Activated CD8-positive, alpha-beta memory T cell treated with anti-CD3 and anti-CD28 coated beads, Interleukin-2, amount 10 ng/mL, durations not matched to agents 7 days and 5 days (primary cell): ENCODE data around the gene DNAH10. TPM values are rescaled to one million over a fixed set of nuclear protein-coding genes. Genes with fewer than 3 reads are reported as not detected.
"Not testable (repeated sequence)": the region's sequence is repeated elsewhere in the genome, so short reads cannot be mapped to it uniquely, and the experiment has no call there.

Source experiments
- ATAC-seq: fragments of 150-1000 bp; cut with Tn5 transposase; one replicate; pipeline ENCODE4 v1.10.0; 2021; ENCODE audit warnings: moderate library complexity
- CTCF ChIA-PET: fragments of 350-600 bp; sonication (Branson Sonifier 250); formaldehyde crosslinking; loops from one replicate; lab custom pipeline; 2021; ENCODE audit warnings: antibody characterized with exemption; lab: Charles Lee
- DNase-seq: peaks from one replicate; pipeline ENCODE4 v3.0.0-alpha.2; 2020
- H3K27ac Mint-ChIP-seq: one replicate; pipeline ENCODE4 v1.8.0; 2021; ENCODE audit warnings: mild to moderate bottlenecking, mixed read lengths
- H3K27me3 Mint-ChIP-seq: one replicate; pipeline ENCODE4 v1.8.0; 2021; ENCODE audit warnings: mixed read lengths
- H3K36me3 Mint-ChIP-seq: one replicate; pipeline ENCODE4 v1.8.0; 2021; ENCODE audit warnings: mild to moderate bottlenecking, mixed read lengths
- H3K4me1 Mint-ChIP-seq: one replicate; pipeline ENCODE4 v1.8.0; 2021; ENCODE audit warnings: mixed read lengths
- H3K4me3 Mint-ChIP-seq: one replicate; pipeline ENCODE4 v1.8.0; 2021; ENCODE audit warnings: mild to moderate bottlenecking, moderate library complexity, mixed read lengths
- H3K9me3 Mint-ChIP-seq: one replicate; pipeline ENCODE4 v1.8.0; 2022; ENCODE audit warnings: low read depth, mixed read lengths
- total RNA-seq, 2 experiments: library from RNA; stranded (reverse); gene quantifications; one replicate each; pipeline ENCODE4 v1.2.3, GENCODE V29; 2021

Gene DNAH10
- total RNA-seq, 2 experiments from 2014 or later = 0.05 to 0.76 TPM

GRCh38 chr12:123903301-123904065 lies 141.4 kb downstream of the DNAH10 start:
- no peak for DNase-seq
- Mint-ChIP-seq H3K4me3 (no peak overlapping the region), H3K27ac (no peak overlapping the region), H3K27me3 (peaks cover 4% of the 10 kb centered on the region), H3K36me3 (no peaks in the 10 kb centered on the region), H3K4me1 (peaks cover 7% of the 10 kb centered on the region), H3K9me3 (no peaks in the 10 kb centered on the region)
- CTCF ChIA-PET = interaction anchor here (1.0 to 3.7 kb wide), 4 partner anchors 69 to 129 kb away, joined by 3 to 56 read pairs (median 17); partner anchors contain the start of genes CCDC92 and ZNF664
- no peak for ATAC-seq

- Mint-ChIP-seq H3K27ac (no peak overlapping the region), H3K4me3 (no peak overlapping the region), H3K36me3 (no peaks in the 10 kb centered on the region), H3K9me3 (no peaks in the 10 kb centered on the region), H3K4me1 (peaks cover 7% of the 10 kb centered on the region), H3K27me3 (peaks cover 4% of the 10 kb centered on the region)
- ATAC-seq (peak; percentile 38), DNase-seq (peak; percentile 76)
- CTCF ChIA-PET = interaction anchor here (0.7 to 3.7 kb wide), 26 partner anchors 9 to 130 kb away, joined by 3 to 56 read pairs (median 4); partner anchors contain the start of genes CCDC92 and ZNF664
These were observed 143.3 kb downstream of the DNAH10 start for GRCh38 chr12:123905319-123905925.

- DNase-seq (no peak), ATAC-seq (no peak)
- H3K27me3 Mint-ChIP-seq = no peaks in the 10 kb centered on the region
- CTCF ChIA-PET = interaction anchor here (1.4 to 3.7 kb wide), 3 partner anchors 57 to 79 kb away, joined by 6 to 56 read pairs (median 10); no protein-coding TSS in a partner anchor
- no peaks in the 10 kb centered on the region for H3K9me3 Mint-ChIP-seq
- no peaks in the 10 kb centered on the region for H3K36me3 Mint-ChIP-seq
- H3K27ac Mint-ChIP-seq = no peak overlapping the region
- no peak overlapping the region for H3K4me3 Mint-ChIP-seq
- peaks cover 2% of the 10 kb centered on the region for H3K4me1 Mint-ChIP-seq
These were observed 144.8 kb downstream of the DNAH10 start for GRCh38 chr12:123906711-123907420.

GRCh38 chr12:123907726-123908476 lies 145.8 kb downstream of the DNAH10 start:
- ATAC-seq (no peak), DNase-seq (no peak)
- Mint-ChIP-seq H3K4me3 (no peak overlapping the region), H3K4me1 (peaks cover 2% of the 10 kb centered on the region), H3K36me3 (no peaks in the 10 kb centered on the region), H3K27me3 (no peaks in the 10 kb centered on the region), H3K9me3 (no peaks in the 10 kb centered on the region), H3K27ac (no peak overlapping the region)
- CTCF ChIA-PET = interaction anchor here (1.5 kb wide), 1 partner anchor 75 kb away, joined by 4 read pairs; no protein-coding TSS in a partner anchor

- H3K4me3 Mint-ChIP-seq = no peak overlapping the region
- no peak for DNase-seq
- H3K4me1 Mint-ChIP-seq = peaks cover 2% of the 10 kb centered on the region
- no peak overlapping the region for H3K27ac Mint-ChIP-seq
- H3K9me3 Mint-ChIP-seq = no peaks in the 10 kb centered on the region
- no peaks in the 10 kb centered on the region for H3K36me3 Mint-ChIP-seq
- CTCF ChIA-PET = interaction anchor here (1.2 to 1.5 kb wide), 2 partner anchors 74 to 123 kb away, joined by 3 to 4 read pairs; no protein-coding TSS in a partner anchor
- ATAC-seq = no peak
- no peaks in the 10 kb centered on the region for H3K27me3 Mint-ChIP-seq
These were observed 147.0 kb downstream of the DNAH10 start for GRCh38 chr12:123908884-123909725.

- no peak for DNase-seq
- H3K4me3 Mint-ChIP-seq = no peak overlapping the region
- ATAC-seq = no peak
- H3K27ac Mint-ChIP-seq = no peak overlapping the region
- H3K9me3 Mint-ChIP-seq = no peaks in the 10 kb centered on the region
- H3K4me1 Mint-ChIP-seq = peaks cover 2% of the 10 kb centered on the region
- H3K27me3 Mint-ChIP-seq = no peaks in the 10 kb centered on the region
- H3K36me3 Mint-ChIP-seq = no peaks in the 10 kb centered on the region
- CTCF ChIA-PET = interaction anchor here (0.8 to 1.2 kb wide), 2 partner anchors 9 to 29 kb away, joined by 3 read pairs; no protein-coding TSS in a partner anchor
These were observed 148.0 kb downstream of the DNAH10 start for GRCh38 chr12:123910057-123910456.

- H3K27me3 Mint-ChIP-seq = no peaks in the 10 kb centered on the region
- peak overlapping the region; percentile 35 for H3K27ac Mint-ChIP-seq
- no peaks in the 10 kb centered on the region for H3K36me3 Mint-ChIP-seq
- H3K4me3 Mint-ChIP-seq = no peak overlapping the region
- no peaks in the 10 kb centered on the region for H3K9me3 Mint-ChIP-seq
- no peaks in the 10 kb centered on the region for H3K4me1 Mint-ChIP-seq
- DNase-seq = no peak
- peak; percentile 41 for ATAC-seq
- CTCF ChIA-PET = interaction anchor here (0.7 to 1.2 kb wide), 3 partner anchors 10 to 28 kb away, joined by 3 read pairs; no protein-coding TSS in a partner anchor
These were observed 148.7 kb downstream of the DNAH10 start for GRCh38 chr12:123910761-123911193.

- H3K9me3 Mint-ChIP-seq = not testable (repeated sequence)
These were observed 149.7 kb downstream of the DNAH10 start for GRCh38 chr12:123911672-123912409.

GRCh38 chr12:123912415-123913380 lies 150.6 kb downstream of the DNAH10 start:
- Mint-ChIP-seq H3K27ac (no peak overlapping the region), H3K9me3 (no peaks in the 10 kb centered on the region), H3K27me3 (no peaks in the 10 kb centered on the region), H3K4me1 (peaks cover 6% of the 10 kb centered on the region), H3K4me3 (no peak overlapping the region), H3K36me3 (no peaks in the 10 kb centered on the region)
- DNase-seq (no peak), ATAC-seq (peak; percentile 35)
- CTCF ChIA-PET = no interaction called here

More at GRCh38 chr12:123911672-123912409, 149.7 kb downstream of the DNAH10 start:
- CTCF ChIA-PET, ATAC-seq, DNase-seq, H3K4me3 Mint-ChIP-seq, H3K27ac Mint-ChIP-seq, H3K27me3 Mint-ChIP-seq, H3K4me1 Mint-ChIP-seq, H3K36me3 Mint-ChIP-seq: not testable (repeated sequence)

- peaks cover 6% of the 10 kb centered on the region for H3K4me1 Mint-ChIP-seq
- H3K9me3 Mint-ChIP-seq = no peaks in the 10 kb centered on the region
- H3K27me3 Mint-ChIP-seq = no peaks in the 10 kb centered on the region
- no peak for ATAC-seq
- H3K27ac Mint-ChIP-seq = no peak overlapping the region
- H3K4me3 Mint-ChIP-seq = no peak overlapping the region
- no peaks in the 10 kb centered on the region for H3K36me3 Mint-ChIP-seq
- CTCF ChIA-PET = interaction anchor here (1.9 kb wide), 1 partner anchor 9 kb away, joined by 7 read pairs; no protein-coding TSS in a partner anchor
- DNase-seq = no peak
These were observed 152.7 kb downstream of the DNAH10 start for GRCh38 chr12:123914726-123915333.
